K562 (cell line): ENCODE results near the gene TM7SF2. TPM values are rescaled to one million over a fixed set of nuclear protein-coding genes. Genes with fewer than 3 reads are reported as not detected.

Source experiments
- E2F5 ChIP-seq: sonication (generic); formaldehyde crosslinking; IDR thresholded peaks from 2 replicates; pipeline ENCODE4 v1.8.0; 2022; ENCODE audit warnings: mild to moderate bottlenecking, missing genetic modification reagents
- EWSR1 ChIP-seq: fragments of 450-650 bp; IDR thresholded peaks from 2 replicates; pipeline ENCODE4 v1.6.1; 2018; ENCODE audit warnings: borderline replicate concordance, mild to moderate bottlenecking, low read depth, moderate library complexity; ENCODE audit not compliant: partially characterized antibody
- FOXK1 ChIP-seq: sonication (generic); formaldehyde crosslinking; IDR thresholded peaks from 2 replicates; pipeline ENCODE4 v1.8.0; 2022; ENCODE audit warnings: missing genetic modification reagents, mild to moderate bottlenecking, borderline replicate concordance
- GTF3C2 ChIP-seq: IDR thresholded peaks from 3 replicates; pipeline ENCODE4 v1.6.1; 2011; ENCODE audit warnings: borderline replicate concordance, mild to moderate bottlenecking, moderate library complexity; ENCODE audit not compliant: insufficient read length; ENCODE audit errors: extremely low read depth
- HOXB6 ChIP-seq: fragments of 250-450 bp; sonication (Bioruptor Pico); IDR thresholded peaks from 2 replicates; pipeline ENCODE4 v1.5.1; 2022; ENCODE audit warnings: mild to moderate bottlenecking, borderline replicate concordance
- KLF6 ChIP-seq: fragments of 250-450 bp; sonication (Bioruptor Pico); IDR thresholded peaks from 2 replicates; pipeline ENCODE4 v1.4.0; 2020; ENCODE audit warnings: mild to moderate bottlenecking, moderate library complexity, borderline replicate concordance
- MITF ChIP-seq: IDR thresholded peaks from 2 replicates; pipeline ENCODE4 v1.6.1; 2014; ENCODE audit warnings: antibody characterized with exemption
- RBFOX2 ChIP-seq: fragments of 200-400 bp; formaldehyde crosslinking; IDR thresholded peaks from 2 replicates; pipeline ENCODE4 v1.6.1; 2017; ENCODE audit warnings: low read depth, mild to moderate bottlenecking, low read length, moderate library complexity
- RBM15 ChIP-seq: fragments of 200-400 bp; formaldehyde crosslinking; IDR thresholded peaks from 2 replicates; pipeline ENCODE4 v1.6.1; 2018; ENCODE audit warnings: mild to moderate bottlenecking, low read length, moderate library complexity; ENCODE audit not compliant: insufficient read depth
- SAFB ChIP-seq: fragments of 200-400 bp; formaldehyde crosslinking; IDR thresholded peaks from 2 replicates; pipeline ENCODE4 v1.6.1; 2017; ENCODE audit warnings: low read depth, low read length, borderline replicate concordance
- SMARCE1 ChIP-seq: fragments of 450-650 bp; IDR thresholded peaks from 2 replicates; pipeline ENCODE4 v1.7.1; 2016; ENCODE audit warnings: mild to moderate bottlenecking
- STAT5A ChIP-seq: IDR thresholded peaks from 2 replicates; pipeline ENCODE4 v1.6.1; 2012; ENCODE audit warnings: low read length, inconsistent platforms, borderline replicate concordance
- TBL1XR1 ChIP-seq, 2 experiments: IDR thresholded peaks; 2 replicates each; pipeline ENCODE4 v1.6.1; 2012; ENCODE audit warnings: improper control_type of control experiment in 2 of 2, low read length in 2 of 2, mild to moderate bottlenecking in 1 of 2
- TCF7L2 ChIP-seq: fragments of 150-350 bp; IDR thresholded peaks from 2 replicates; pipeline ENCODE4 v1.6.1; 2016; ENCODE audit warnings: low read depth, mild to moderate bottlenecking, low read length, moderate library complexity
- ZNF444 ChIP-seq: fragments of 250-450 bp; sonication (Bioruptor Pico); IDR thresholded peaks from 2 replicates; pipeline ENCODE4 v1.4.0; 2020; ENCODE audit warnings: mild to moderate bottlenecking, moderate library complexity
- polyA plus RNA-seq, 8 experiments: library from polyadenylated mRNA; depleted of rRNA in 4 of 8; stranded (reverse) in 5 of 8; unstranded in 3 of 8; fragments of >200 nt; fragmentation: Nextera tagmentation in 2 of 8; fragmentation: Illumina TruSeq in 1 of 8; extraction: Ambion mirVana in 2 of 8; extraction: Trizol in 1 of 8; gene quantifications; 2 replicates each; pipeline versions ENCODE4 v1.2.1 to v1.2.3, GENCODE V29; 2011 to 2014; ENCODE audit warnings: inconsistent platforms in 1 of 8, missing spikeins in 1 of 8
- total RNA-seq, 7 experiments: library from RNA; depleted of rRNA in 6 of 7; stranded (reverse); fragments of >200 nt in 6 of 7; fragmentation: Illumina TruSeq in 2 of 7; extraction: Trizol in 2 of 7; gene quantifications; 2 replicates each; pipeline versions ENCODE4 v1.2.1 to v1.2.3, GENCODE V29; 2011 to 2021; ENCODE audit warnings: low replicate concordance in 1 of 7
- TF ChIP-seq, protein P1 (sequence below), 2 experiments: fragments of 250-450 bp in 1 of 2; fragments of 450-650 bp in 1 of 2; sonication (Bioruptor Pico) in 1 of 2; IDR thresholded peaks; 2 replicates each; pipeline versions ENCODE4 v1.6.1 to v1.8.0; 2016 to 2021; ENCODE audit warnings: mild to moderate bottlenecking in 2 of 2, moderate library complexity in 2 of 2, missing compliant biosample characterization in 1 of 2, missing genetic modification characterization in 1 of 2
- TF ChIP-seq, protein P2 (sequence below), 2 experiments: fragments of 450-650 bp; conservative IDR thresholded peaks; 2 replicates each; pipeline ENCODE4 v1.6.1; 2017; ENCODE audit warnings: mild to moderate bottlenecking in 2 of 2, moderate library complexity in 2 of 2

Gene TM7SF2
- total and polyA plus RNA-seq, 9 of the 15 experiments (the other 6 are each of a cell fraction or from before 2014, with no cell fraction given): 1.2 to 22.0 (median 14.3) TPM

DNA sequence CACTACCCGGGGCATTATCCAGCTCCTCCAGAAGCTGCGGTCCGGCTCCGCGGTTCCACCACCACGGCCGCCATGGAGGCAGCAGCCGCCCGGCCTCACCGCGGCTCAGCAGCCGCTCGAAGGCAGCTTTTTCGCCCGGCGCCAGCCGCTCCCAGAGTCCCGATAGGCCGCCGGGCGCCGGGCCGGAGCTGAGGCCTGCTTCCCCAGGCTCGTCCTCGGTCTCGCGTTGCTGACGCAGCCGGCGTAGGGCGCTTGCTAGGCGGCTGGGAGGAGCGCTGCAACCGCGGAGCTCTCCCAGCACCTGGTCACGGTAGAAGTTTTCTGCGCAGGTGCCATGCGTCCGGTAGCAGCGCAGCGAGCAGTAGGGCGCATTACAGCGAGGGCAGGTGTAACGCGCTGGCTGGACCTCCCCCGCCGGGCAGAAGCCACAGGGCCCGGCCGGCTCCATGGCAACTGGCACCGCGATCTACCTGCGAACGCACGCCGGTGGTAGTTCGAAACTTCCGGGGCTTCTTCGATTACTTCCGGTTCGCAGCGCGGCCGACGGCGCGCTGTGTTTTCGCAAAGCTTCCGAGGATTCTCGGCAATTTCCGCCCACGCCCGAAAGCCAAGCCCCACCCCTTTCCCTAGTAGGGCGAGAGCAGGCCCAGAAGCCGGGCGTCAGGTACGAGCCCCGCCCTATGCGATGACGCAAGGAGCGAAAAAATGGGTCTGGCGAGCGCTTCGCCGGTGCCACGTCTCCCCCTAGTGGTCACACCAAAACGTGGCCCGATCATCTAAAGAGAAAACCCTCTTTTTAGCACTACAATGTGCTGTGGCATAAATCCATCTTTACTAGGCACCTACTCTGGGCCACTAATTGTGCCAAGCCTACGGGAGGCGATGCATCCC lies 5.8 kb downstream of the TM7SF2 start, which contains the start of gene ZNHIT2 (continued):
- no peak for TF ChIP-seq MITF
- TF ChIP-seq TCF7L2: no peak
- TF ChIP-seq GTF3C2: no peak
- peak; percentile 15; the same call in 1 of the 2 replicates for TF ChIP-seq STAT5A
- 0 out of 2 replicates have a peak, but pooled peaks have one; percentile 16 for TF ChIP-seq FOXK1
- TF ChIP-seq HOXB6 (CRISPR knock-in tag): no peak
- TF ChIP-seq, protein P1, sequence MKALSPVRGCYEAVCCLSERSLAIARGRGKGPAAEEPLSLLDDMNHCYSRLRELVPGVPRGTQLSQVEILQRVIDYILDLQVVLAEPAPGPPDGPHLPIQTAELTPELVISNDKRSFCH (CRISPR knock-in tag; IDR thresholded peaks at IDR 0.05): no peak
- TF ChIP-seq, protein P1 (tag; IDR thresholded peaks at IDR 0.05): peak; percentile 61
- no peak for TF ChIP-seq E2F5 (CRISPR knock-in tag)
- no peak for TF ChIP-seq SAFB
- TF ChIP-seq, protein P2, sequence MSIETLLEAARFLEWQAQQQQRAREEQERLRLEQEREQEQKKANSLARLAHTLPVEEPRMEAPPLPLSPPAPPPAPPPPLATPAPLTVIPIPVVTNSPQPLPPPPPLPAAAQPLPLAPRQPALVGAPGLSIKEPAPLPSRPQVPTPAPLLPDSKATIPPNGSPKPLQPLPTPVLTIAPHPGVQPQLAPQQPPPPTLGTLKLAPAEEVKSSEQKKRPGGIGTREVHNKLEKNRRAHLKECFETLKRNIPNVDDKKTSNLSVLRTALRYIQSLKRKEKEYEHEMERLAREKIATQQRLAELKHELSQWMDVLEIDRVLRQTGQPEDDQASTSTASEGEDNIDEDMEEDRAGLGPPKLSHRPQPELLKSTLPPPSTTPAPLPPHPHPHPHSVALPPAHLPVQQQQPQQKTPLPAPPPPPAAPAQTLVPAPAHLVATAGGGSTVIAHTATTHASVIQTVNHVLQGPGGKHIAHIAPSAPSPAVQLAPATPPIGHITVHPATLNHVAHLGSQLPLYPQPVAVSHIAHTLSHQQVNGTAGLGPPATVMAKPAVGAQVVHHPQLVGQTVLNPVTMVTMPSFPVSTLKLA (conservative IDR thresholded peaks at IDR 0.05): peak; percentile 93 to 96
- TF ChIP-seq RBFOX2: peak; percentile 90
- no peak for TF ChIP-seq EWSR1
- no peak for TF ChIP-seq KLF6 (CRISPR knock-in tag)
- TF ChIP-seq RBM15: 0 out of 2 replicates have a peak, but pooled peaks have one; percentile 70
- no peak for TF ChIP-seq SMARCE1
- no peak for TF ChIP-seq ZNF444
- peak in 1 of 2 experiments; percentile 44; a peak in 2 of 4 replicates for TF ChIP-seq TBL1XR1 (IDR thresholded peaks at IDR 0.05; ENCODE audit: low read length in 2 of 2)
